HepG2 (cell line): Measurements from ENCODE around the gene FNDC3B. TPM values are rescaled to one million over a fixed set of nuclear protein-coding genes. Genes with fewer than 3 reads are reported as not detected.

Experiments
- AGO1 ChIP-seq: fragments of 200-400 bp; formaldehyde crosslinking; IDR thresholded peaks from 2 replicates; pipeline ENCODE4 v1.6.1; 2017; ENCODE audit warnings: mild to moderate bottlenecking, low read depth, low read length, moderate library complexity; ENCODE audit not compliant: poor library complexity, severe bottlenecking
- ARNT2 ChIP-seq: sonication (generic); formaldehyde crosslinking; IDR thresholded peaks from 2 replicates; pipeline ENCODE4 v1.8.0; 2022; ENCODE audit warnings: mild to moderate bottlenecking, low read depth, missing genetic modification reagents, moderate library complexity
- ETS1 ChIP-seq: sonication (generic); formaldehyde crosslinking; IDR thresholded peaks from 2 replicates; pipeline ENCODE4 v1.4.0; 2020; ENCODE audit warnings: missing genetic modification reagents
- HOXD1 ChIP-seq: sonication (generic); formaldehyde crosslinking; IDR thresholded peaks from 2 replicates; pipeline ENCODE4 v1.5.0; 2020; ENCODE audit warnings: missing genetic modification reagents
- KDM6A ChIP-seq: IDR thresholded peaks from 2 replicates; pipeline ENCODE4 v1.6.1; 2016; ENCODE audit warnings: low read depth
- NFATC3 ChIP-seq: sonication (generic); formaldehyde crosslinking; IDR thresholded peaks from 2 replicates; pipeline ENCODE4 v1.5.1; 2020; ENCODE audit warnings: mild to moderate bottlenecking, missing genetic modification reagents
- PHF8 ChIP-seq: sonication (generic); formaldehyde crosslinking; IDR thresholded peaks from 2 replicates; pipeline ENCODE4 v1.5.0; 2020; ENCODE audit warnings: missing genetic modification reagents
- SP2 ChIP-seq: sonication (generic); formaldehyde crosslinking; IDR thresholded peaks from 2 replicates; pipeline ENCODE4 v1.5.1; 2020; ENCODE audit warnings: mild to moderate bottlenecking, missing genetic modification reagents
- TEAD3 ChIP-seq: optimal IDR thresholded peaks from 2 replicates; pipeline ENCODE3; 2016; ENCODE audit warnings: borderline replicate concordance
- UBTF ChIP-seq: sonication (generic); formaldehyde crosslinking; IDR thresholded peaks from 2 replicates; pipeline ENCODE4 v1.4.0; 2020; ENCODE audit warnings: mild to moderate bottlenecking, missing genetic modification reagents
- YEATS2 ChIP-seq: sonication (generic); formaldehyde crosslinking; IDR thresholded peaks from 2 replicates; pipeline ENCODE4 v1.4.0; 2020; ENCODE audit warnings: missing genetic modification reagents, borderline replicate concordance
- YEATS4 ChIP-seq: sonication (generic); formaldehyde crosslinking; IDR thresholded peaks from 2 replicates; pipeline ENCODE4 v1.4.0; 2020; ENCODE audit warnings: missing genetic modification reagents, borderline replicate concordance
- ZFP90 ChIP-seq: sonication (generic); formaldehyde crosslinking; IDR thresholded peaks from 2 replicates; pipeline ENCODE4 v1.8.0; 2022; ENCODE audit warnings: missing genetic modification reagents, mild to moderate bottlenecking, inconsistent platforms, borderline replicate concordance
- ZNF432 ChIP-seq: sonication (generic); formaldehyde crosslinking; IDR thresholded peaks from 2 replicates; pipeline ENCODE4 v1.5.0; 2020; ENCODE audit warnings: missing genetic modification reagents, mild to moderate bottlenecking, borderline replicate concordance
- ZNF460 ChIP-seq: sonication (generic); formaldehyde crosslinking; IDR thresholded peaks from 2 replicates; pipeline ENCODE4 v1.5.1; 2020; ENCODE audit warnings: missing genetic modification reagents, mild to moderate bottlenecking, borderline replicate concordance
- ZNF570 ChIP-seq: sonication (generic); formaldehyde crosslinking; IDR thresholded peaks from 2 replicates; pipeline ENCODE4 v1.4.0; 2020; ENCODE audit warnings: mild to moderate bottlenecking, missing genetic modification reagents, borderline replicate concordance
- ZNF816 ChIP-seq: sonication (generic); formaldehyde crosslinking; IDR thresholded peaks from 2 replicates; pipeline ENCODE4 v1.8.0; 2022; ENCODE audit warnings: missing genetic modification reagents, mild to moderate bottlenecking, borderline replicate concordance
- ZSCAN20 ChIP-seq: sonication (generic); formaldehyde crosslinking; IDR thresholded peaks from 2 replicates; pipeline ENCODE4 v1.4.0; 2020; ENCODE audit warnings: missing genetic modification reagents, mild to moderate bottlenecking, borderline replicate concordance
- polyA plus RNA-seq, 8 experiments: library from polyadenylated mRNA; depleted of rRNA in 3 of 8; stranded (reverse) in 7 of 8; unstranded in 1 of 8; fragments of >200 nt; fragmentation: Illumina TruSeq in 4 of 8; extraction: Trizol in 4 of 8; gene quantifications; 2 replicates each; pipeline versions ENCODE4 v1.2.1 to v1.2.3, GENCODE V29; 2011 to 2016; ENCODE audit warnings: low read depth in 4 of 8, missing spikeins in 1 of 8, mixed read lengths in 1 of 8; ENCODE audit not compliant: insufficient read depth in 1 of 8
- total RNA-seq, 5 experiments: library from RNA; depleted of rRNA; stranded (reverse); fragments of >200 nt; fragmentation: Illumina TruSeq; extraction: Trizol; gene quantifications; 2 replicates each; pipeline ENCODE4 v1.2.3, GENCODE V29; 2016; ENCODE audit warnings: low read depth in 1 of 5
- TF ChIP-seq, protein P1 (sequence below): sonication (generic); formaldehyde crosslinking; IDR thresholded peaks from 2 replicates; pipeline ENCODE4 v1.4.0; 2020; ENCODE audit warnings: missing genetic modification reagents, borderline replicate concordance
- TF ChIP-seq, protein P2 (sequence below): sonication (generic); formaldehyde crosslinking; IDR thresholded peaks from 2 replicates; pipeline ENCODE4 v1.5.0; 2020; ENCODE audit warnings: missing genetic modification reagents

The FNDC3B gene
- total and polyA plus RNA-seq, 2 of the 13 experiments (the other 11 are each of a cell fraction or from before 2014, with no cell fraction given) = 74.8 to 103 TPM

DNA sequence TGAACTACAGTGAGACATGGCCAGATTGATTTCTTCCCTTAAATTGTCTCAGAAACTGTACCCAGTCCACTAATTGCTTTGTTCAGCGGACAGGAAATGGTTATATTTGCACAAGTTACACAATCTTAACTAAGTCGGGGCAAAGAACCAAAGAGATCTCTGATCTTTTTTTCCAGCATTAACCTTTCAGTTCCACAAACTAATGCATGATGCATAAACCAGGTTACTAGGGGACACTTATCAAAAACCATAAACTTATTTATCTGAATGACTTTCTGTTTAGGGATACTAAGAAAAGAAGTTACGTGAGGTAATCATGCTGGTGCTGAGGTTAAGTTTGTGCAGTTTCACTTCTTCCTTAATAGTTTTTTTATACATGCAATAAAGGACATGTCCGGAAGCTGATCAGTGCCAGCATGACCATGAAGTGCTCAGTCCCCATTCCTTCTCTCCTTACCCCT lies 22.4 kb downstream of the FNDC3B start (continued):
- TF ChIP-seq, protein P1, sequence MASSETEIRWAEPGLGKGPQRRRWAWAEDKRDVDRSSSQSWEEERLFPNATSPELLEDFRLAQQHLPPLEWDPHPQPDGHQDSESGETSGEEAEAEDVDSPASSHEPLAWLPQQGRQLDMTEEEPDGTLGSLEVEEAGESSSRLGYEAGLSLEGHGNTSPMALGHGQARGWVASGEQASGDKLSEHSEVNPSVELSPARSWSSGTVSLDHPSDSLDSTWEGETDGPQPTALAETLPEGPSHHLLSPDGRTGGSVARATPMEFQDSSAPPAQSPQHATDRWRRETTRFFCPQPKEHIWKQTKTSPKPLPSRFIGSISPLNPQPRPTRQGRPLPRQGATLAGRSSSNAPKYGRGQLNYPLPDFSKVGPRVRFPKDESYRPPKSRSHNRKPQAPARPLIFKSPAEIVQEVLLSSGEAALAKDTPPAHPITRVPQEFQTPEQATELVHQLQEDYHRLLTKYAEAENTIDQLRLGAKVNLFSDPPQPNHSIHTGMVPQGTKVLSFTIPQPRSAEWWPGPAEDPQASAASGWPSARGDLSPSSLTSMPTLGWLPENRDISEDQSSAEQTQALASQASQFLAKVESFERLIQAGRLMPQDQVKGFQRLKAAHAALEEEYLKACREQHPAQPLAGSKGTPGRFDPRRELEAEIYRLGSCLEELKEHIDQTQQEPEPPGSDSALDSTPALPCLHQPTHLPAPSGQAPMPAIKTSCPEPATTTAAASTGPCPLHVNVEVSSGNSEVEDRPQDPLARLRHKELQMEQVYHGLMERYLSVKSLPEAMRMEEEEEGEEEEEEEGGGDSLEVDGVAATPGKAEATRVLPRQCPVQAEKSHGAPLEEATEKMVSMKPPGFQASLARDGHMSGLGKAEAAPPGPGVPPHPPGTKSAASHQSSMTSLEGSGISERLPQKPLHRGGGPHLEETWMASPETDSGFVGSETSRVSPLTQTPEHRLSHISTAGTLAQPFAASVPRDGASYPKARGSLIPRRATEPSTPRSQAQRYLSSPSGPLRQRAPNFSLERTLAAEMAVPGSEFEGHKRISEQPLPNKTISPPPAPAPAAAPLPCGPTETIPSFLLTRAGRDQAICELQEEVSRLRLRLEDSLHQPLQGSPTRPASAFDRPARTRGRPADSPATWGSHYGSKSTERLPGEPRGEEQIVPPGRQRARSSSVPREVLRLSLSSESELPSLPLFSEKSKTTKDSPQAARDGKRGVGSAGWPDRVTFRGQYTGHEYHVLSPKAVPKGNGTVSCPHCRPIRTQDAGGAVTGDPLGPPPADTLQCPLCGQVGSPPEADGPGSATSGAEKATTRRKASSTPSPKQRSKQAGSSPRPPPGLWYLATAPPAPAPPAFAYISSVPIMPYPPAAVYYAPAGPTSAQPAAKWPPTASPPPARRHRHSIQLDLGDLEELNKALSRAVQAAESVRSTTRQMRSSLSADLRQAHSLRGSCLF (CRISPR knock-in tag) = no peak
- TF ChIP-seq PHF8 (CRISPR knock-in tag) (0 out of 2 replicates have a peak, but pooled peaks have one; percentile 15), ZFP90 (CRISPR knock-in tag) (no peak), HOXD1 (CRISPR knock-in tag) (no peak), ZNF570 (CRISPR knock-in tag) (no peak), AGO1 (no peak), SP2 (CRISPR knock-in tag) (no peak), KDM6A (CRISPR knock-in tag) (peak; percentile 47; the same call in 1 of the 2 replicates), NFATC3 (CRISPR knock-in tag) (no peak), ZNF816 (no peak; the same call in 1 of the 2 replicates), ZNF460 (CRISPR knock-in tag) (no peak), ETS1 (CRISPR knock-in tag) (no peak), ARNT2 (no peak), UBTF (CRISPR knock-in tag) (no peak), YEATS4 (CRISPR knock-in tag) (no peak; the same call in 1 of the 2 replicates), ZSCAN20 (CRISPR knock-in tag) (no peak), ZNF432 (CRISPR knock-in tag) (no peak), YEATS2 (CRISPR knock-in tag) (peak; percentile 38; the same call in 1 of the 2 replicates), TEAD3 (CRISPR knock-in tag) (peak; percentile 31)
- TF ChIP-seq, protein P2, sequence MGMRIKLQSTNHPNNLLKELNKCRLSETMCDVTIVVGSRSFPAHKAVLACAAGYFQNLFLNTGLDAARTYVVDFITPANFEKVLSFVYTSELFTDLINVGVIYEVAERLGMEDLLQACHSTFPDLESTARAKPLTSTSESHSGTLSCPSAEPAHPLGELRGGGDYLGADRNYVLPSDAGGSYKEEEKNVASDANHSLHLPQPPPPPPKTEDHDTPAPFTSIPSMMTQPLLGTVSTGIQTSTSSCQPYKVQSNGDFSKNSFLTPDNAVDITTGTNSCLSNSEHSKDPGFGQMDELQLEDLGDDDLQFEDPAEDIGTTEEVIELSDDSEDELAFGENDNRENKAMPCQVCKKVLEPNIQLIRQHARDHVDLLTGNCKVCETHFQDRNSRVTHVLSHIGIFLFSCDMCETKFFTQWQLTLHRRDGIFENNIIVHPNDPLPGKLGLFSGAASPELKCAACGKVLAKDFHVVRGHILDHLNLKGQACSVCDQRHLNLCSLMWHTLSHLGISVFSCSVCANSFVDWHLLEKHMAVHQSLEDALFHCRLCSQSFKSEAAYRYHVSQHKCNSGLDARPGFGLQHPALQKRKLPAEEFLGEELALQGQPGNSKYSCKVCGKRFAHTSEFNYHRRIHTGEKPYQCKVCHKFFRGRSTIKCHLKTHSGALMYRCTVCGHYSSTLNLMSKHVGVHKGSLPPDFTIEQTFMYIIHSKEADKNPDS (CRISPR knock-in tag) = no peak
